Activated CD4-positive, alpha-beta T cell treated with anti-CD3 and anti-CD28 coated beads for 48 hours (primary cell): Measurements from ENCODE around the gene FANCB.

Source experiments
- DNase-seq: peaks from one replicate; pipeline ENCODE4 v3.0.0-alpha.2; 2020

Gene FANCB

GRCh38 chrX:14872851-14873675 is at the start of gene FANCB, which contains the start of gene MOSPD2:
Gene FANCB, minus strand, starts transcription at chrX:14873069. Its CDS starts 7,559 bp downstream, at chrX:14865510.
Gene MOSPD2, plus strand, starts transcription at chrX:14873421. Its CDS starts 108 bp downstream, at chrX:14873529.
- DNase-seq = peak; percentile 95

DNA sequence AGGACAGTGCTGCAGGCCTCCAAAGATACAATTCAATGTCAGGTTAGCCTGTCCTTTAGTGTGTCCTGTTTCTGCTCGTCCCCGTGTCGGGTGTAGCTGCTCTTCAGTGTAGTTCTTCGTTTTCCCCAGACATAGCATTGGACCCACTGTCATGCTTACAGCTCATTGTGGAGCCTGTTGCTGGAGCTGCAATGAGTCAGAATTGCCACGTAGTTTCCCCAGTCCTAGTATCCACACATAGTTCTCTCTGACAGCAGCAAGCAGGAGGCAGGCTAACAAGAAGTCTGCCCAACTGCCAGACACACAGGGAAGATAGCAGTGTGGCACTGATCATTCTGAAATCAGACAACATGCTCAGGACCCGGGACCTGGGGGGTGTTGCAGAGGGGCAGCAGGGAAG is 49.6 kb upstream of the FANCB start:
- DNase-seq = peak; percentile 5

GRCh38 chrX:14920196-14920595 is 47.3 kb upstream of the FANCB start:
- no peak for DNase-seq

- no peak for DNase-seq
These were observed 46.5 kb upstream of the FANCB start for GRCh38 chrX:14919407-14919806.

GRCh38 chrX:14916017-14916674 is 43.3 kb upstream of the FANCB start:
- no peak for DNase-seq

GRCh38 chrX:14915596-14915995 is 42.7 kb upstream of the FANCB start:
- no peak for DNase-seq

GRCh38 chrX:14913241-14913640 is 40.4 kb upstream of the FANCB start:
- DNase-seq = no peak

DNA sequence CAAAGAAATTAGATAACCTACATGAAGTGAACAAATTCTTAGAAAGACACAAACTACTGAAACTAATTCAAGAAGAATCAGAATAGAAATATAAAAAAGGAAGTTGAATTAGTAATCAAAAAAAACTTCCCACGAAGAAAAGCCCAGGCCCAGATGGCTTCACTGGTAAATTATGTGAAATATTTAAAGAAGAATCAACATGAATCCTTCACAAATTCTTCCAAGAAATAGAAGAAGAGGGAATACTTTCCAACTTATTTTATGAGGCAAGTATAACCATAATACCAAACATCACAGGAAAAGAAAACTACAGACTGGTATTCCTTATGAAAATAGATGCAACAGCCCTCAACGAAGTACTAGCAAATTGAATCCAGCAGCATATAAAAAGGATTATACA is 31.0 kb upstream of the FANCB start:
- DNase-seq = no peak

- DNase-seq = no peak
These were observed 29.7 kb upstream of the FANCB start for GRCh38 chrX:14902537-14902936.

DNA sequence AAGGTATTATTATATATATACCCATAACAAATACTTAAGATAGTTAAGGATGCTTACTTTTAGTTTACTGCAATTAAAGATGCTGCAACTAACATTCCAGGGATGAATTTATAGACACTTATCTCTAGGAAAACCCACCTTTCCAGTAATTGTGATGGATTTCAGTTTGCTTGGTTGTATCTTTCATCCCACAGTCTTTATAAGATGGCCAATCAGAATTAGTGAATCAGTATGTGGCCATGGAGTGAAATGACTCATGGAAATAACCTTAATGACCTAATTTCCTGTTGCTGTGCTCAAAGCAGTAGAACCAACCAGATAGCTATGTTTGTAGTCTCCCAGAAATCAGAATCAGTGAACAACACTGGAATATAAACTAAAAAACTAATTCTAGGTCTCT is 26.7 kb upstream of the FANCB start:
- no peak for DNase-seq

DNA sequence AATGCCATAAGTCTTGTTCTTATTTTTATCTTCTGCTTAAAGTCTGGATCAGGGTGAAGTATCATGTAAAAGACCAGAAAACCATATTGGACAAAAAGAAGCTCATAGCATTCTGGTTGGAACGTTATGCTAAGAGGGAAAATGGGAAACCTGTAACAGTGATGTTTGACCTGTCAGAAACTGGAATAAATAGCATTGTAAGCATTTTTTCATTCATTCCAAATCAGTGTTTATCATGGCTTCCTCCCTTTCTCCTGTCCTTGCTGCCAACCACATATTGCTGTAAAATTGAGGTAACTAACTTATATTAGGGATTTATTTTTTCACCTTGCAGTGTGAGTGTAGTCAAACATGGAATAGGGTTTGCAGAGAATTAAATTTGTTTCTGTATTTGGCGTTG is 24.2 kb upstream of the FANCB start:
- DNase-seq = no peak

DNA sequence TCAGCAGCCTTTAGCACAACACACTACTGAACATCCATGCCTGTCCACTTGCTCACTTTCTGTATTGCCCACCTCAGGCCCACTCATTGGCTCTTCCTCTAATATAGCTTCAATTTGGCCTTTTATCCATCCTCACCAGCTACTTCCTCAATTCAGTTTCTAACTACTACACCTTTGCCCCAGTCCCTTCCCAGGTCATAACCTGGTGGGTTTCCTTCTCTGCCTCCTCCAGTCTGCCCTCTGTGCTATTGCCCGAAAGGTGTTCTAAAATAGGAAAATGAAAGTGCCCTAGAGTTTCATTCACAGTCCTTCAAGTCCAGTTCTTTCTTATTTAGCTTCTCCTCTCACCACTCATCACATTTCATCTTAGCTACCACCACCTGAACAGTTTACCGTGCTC is 23.4 kb upstream of the FANCB start:
- no peak for DNase-seq

DNA sequence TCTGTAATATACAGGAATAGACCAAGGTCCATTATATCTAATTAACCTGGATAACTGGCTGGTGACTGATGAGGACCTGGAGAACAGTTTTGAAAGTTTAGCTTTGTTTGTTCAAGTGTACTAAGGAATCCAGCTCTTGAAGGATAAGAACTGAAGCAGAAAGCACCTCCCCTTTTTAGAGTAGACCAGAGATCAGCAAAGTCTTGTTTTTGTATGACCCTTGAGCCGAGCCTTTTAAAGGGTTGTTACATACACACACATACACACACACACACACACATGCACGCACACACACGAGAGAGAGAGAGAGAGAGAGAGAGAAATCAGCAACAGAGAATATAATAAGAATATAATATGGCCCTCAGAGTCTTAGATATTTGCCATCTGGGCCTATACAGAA is 13.4 kb upstream of the FANCB start:
- no peak for DNase-seq

DNA sequence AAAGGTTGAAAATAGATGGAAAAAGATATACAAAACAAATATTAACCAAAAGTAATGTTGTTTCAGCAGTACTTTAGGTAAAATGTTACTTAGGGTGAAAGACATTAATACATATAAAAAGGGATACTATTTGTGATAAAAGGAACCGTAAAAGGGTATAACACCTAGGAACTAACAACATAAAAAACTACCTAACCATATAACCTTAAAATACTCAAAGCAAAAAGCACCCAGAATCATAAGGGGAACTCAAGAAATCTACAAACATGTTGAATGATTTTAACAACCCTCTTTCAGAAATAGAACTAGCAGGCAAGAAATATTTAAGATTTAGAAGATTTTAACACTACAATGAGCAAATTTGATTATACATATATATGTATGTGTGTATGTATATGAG is 11.8 kb upstream of the FANCB start:
- no peak for DNase-seq

DNA sequence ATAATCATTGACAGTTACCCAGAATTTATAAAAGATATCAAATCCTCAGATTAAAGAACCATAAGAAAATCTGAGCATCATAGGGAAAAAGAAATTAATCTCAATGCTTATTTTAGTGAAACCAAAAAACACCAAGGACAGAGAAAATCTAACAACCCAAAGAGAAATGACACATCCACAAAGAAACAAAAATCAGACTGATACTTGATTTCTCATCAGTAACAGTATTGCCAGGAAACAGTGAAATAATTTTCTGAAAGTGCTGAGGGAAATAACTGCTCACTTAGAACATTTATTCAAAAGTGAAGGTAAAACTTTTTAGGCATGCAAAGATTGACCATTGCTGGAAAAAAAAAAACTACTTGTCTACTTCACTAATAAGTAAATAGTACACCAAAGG is 11.0 kb upstream of the FANCB start:
- DNase-seq = no peak

- no peak for DNase-seq
These were observed 2.8 kb upstream of the FANCB start for GRCh38 chrX:14875624-14876023.

DNA sequence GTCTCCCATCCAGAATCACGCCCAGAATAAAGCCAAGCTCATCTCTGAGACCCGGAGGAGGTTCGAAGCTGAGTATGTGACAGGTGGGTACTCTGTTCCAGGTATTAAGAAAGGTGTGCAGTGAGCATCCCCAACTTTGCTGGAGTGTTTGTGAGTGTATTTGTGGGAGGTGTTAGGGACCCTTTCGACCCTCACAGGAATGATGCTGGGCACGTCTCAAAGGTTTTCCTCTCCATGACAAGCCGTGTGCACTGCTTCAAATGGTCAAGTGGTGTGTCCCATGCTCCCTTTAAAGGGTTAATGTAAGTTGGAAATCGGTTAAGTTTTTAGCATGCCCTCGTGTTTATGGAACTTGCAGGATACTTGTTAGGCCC is 794 bp upstream of the FANCB start:
- no peak for DNase-seq

DNA sequence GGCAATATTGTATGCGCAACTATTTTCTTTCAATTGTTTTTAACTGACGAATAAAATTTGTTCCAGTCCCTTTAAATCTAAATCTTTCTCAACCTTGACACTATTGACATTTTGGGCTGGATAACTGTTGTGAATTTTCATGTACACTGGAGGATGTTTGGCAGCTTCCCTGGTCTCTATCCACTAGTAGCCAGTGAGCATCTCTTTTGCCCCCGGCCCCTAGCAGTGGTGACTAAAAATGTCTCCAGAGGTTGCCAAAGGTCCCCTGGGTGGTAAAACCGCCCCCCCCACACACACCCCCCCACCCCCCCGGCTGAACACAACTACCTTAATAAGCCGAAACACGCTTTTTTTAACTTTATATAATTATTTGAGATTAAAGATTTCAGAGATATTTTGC is 514 bp downstream of the FANCB start:
- DNase-seq = peak; percentile 29

- DNase-seq = no peak
These were observed 1.1 kb downstream of the FANCB start for GRCh38 chrX:14871767-14872166.

DNA sequence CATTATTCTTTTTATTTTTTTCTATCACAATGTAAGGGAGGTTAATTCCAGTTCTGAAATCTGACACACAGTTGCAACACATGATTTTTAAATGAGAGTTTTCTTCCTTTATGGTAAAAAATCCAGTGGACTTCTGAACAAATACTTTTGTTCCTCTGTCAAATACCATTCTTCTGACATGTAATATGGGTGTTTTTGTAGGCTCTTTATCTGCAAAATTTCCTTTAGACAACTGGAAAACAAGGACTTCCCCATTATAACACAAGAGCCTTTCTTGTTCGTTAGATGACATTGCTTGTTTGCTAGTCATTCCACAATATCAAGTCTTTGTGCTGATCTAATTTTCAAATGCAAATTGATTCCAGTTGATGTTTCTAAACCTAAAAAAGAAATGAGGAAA is 7.7 kb downstream of the FANCB start:
- DNase-seq = no peak

- no peak for DNase-seq
These were observed 8.2 kb downstream of the FANCB start for GRCh38 chrX:14864631-14865030.

- no peak for DNase-seq
These were observed 21.3 kb downstream of the FANCB start for GRCh38 chrX:14851526-14851925.

DNA sequence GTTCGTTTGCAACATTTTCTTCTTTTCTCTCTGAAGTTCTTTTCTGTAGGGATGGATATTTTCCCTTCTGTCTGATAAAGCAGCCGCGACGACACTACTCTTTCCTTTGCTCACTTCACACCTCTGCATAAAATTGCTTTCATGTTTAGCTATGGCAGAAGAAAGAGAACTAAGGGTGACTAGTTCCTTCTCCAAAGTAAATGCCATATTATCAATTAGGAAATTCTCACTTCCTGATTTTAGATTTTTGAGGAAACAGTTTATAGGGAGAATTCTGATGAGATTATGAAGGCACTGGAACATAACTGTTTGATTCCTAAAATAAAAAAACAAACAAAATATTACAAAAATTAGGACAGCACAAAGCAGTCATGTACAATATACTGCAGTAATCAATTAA is 29.2 kb downstream of the FANCB start:
- DNase-seq = no peak

- DNase-seq = no peak
These were observed 35.7 kb downstream of the FANCB start for GRCh38 chrX:14837155-14837554.

GRCh38 chrX:14832586-14832985 is 40.3 kb downstream of the FANCB start:
- DNase-seq = no peak
